Uterus (tissue), 4 donors: ENCODE results near the gene EYA4. TPM values are rescaled to one million over a fixed set of nuclear protein-coding genes. Genes with fewer than 3 reads are reported as not detected.

Experiments used
- DNase-seq, 2 donors: peaks; one replicate each; pipeline ENCODE4 v3.0.0-alpha.2; 2019 to 2020
- H3K27ac ChIP-seq, 2 donors: fragments of 200-600 bp; sonication (generic); 1 replicate in 1 of 2; 2 replicates in 1 of 2; pipeline ENCODE4 v1.5.1; 2016 to 2018
- H3K27me3 ChIP-seq, 2 donors: fragments of 200-600 bp; sonication (generic); one replicate each; pipeline ENCODE4 v1.5.1; 2018 to 2019; ENCODE audit warnings: control low read depth in 1 of 2
- H3K36me3 ChIP-seq, 2 donors: fragments of 200-600 bp; sonication (generic); one replicate each; pipeline ENCODE4 v1.5.1; 2019; ENCODE audit warnings: control low read depth in 1 of 2
- H3K4me1 ChIP-seq, 2 donors: fragments of 200-600 bp; sonication (generic); one replicate each; pipeline ENCODE4 v1.5.1; 2018 to 2019; ENCODE audit warnings: control low read depth in 1 of 2
- H3K4me3 ChIP-seq, 2 donors: fragments of 200-600 bp; sonication (generic); 1 replicate in 1 of 2; 2 replicates in 1 of 2; pipeline ENCODE4 v1.5.1; 2018 to 2019; ENCODE audit warnings: mild to moderate bottlenecking in 1 of 2
- H3K9me3 ChIP-seq, 2 donors: fragments of 200-600 bp; sonication (generic); one replicate each; pipeline ENCODE4 v1.5.1; 2019; ENCODE audit warnings: control low read depth in 1 of 2
- POLR2A ChIP-seq, 2 donors: fragments of 450-650 bp; IDR thresholded peaks; one replicate each; pipeline ENCODE4 v1.6.1; 2016; ENCODE audit warnings: antibody characterized with exemption in 2 of 2, mild to moderate bottlenecking in 1 of 2, moderate library complexity in 1 of 2
- intact Hi-C: fragments of 100-400 bp; cut with DNase I; formaldehyde crosslinking; loops from one replicate; pipeline ENCODE4 v1.15.1; 2023; ENCODE audit warnings: low total_unique reads
- total RNA-seq, 4 donors: library from RNA; depleted of rRNA in 3 of 4; stranded (reverse); fragments of >200 nt in 3 of 4; gene quantifications; one replicate each; pipeline versions ENCODE4 v1.1.0 to v1.2.4, GENCODE V29; 2014 to 2023
- TF ChIP-seq, protein P1 (sequence below), 4 experiments: fragments of 200-600 bp in 2 of 4; fragments of 450-650 bp in 2 of 4; sonication (generic) in 2 of 4; IDR thresholded peaks; one replicate each; pipeline ENCODE4 v1.5.1; 2016 to 2019; ENCODE audit warnings: antibody characterized with exemption in 4 of 4, mild to moderate bottlenecking in 2 of 4, moderate library complexity in 1 of 4
- donor health status: DM: yes; HTN: yes; CAD: no.

EYA4 gene
- total RNA-seq, 4 donors from 2014 or later: 2.0 to 8.8 (median 8.4) TPM; not detected in 1

DNA sequence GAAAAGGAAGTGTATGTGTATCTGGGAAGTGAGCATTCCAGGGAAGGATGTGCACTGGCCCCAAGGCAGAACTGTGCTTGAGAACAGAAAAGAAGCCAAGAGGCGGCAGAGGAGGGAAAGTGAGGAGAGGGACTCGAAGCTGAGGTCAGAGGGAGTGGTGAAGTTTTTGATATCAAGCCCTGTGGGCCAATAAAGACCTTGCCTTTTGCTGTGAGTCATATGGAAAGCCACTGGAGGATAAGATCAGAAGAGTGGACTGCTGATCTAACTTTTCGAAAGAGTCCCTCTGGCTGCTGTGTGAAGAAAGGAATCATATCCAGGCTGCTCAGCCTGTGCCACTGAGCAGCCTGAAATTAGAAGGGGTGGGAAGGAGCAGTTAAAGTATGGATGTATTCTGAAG, 99.4 kb downstream of the EYA4 start:
- no peaks in the 10 kb centered on the region for H3K9me3 ChIP-seq
- intact Hi-C loops: no loop called here
- H3K27me3 ChIP-seq: peaks cover 0 to 4% of the 10 kb centered on the region in 2 donors
- no peaks in the 10 kb centered on the region for H3K36me3 ChIP-seq
- TF ChIP-seq, protein P1, sequence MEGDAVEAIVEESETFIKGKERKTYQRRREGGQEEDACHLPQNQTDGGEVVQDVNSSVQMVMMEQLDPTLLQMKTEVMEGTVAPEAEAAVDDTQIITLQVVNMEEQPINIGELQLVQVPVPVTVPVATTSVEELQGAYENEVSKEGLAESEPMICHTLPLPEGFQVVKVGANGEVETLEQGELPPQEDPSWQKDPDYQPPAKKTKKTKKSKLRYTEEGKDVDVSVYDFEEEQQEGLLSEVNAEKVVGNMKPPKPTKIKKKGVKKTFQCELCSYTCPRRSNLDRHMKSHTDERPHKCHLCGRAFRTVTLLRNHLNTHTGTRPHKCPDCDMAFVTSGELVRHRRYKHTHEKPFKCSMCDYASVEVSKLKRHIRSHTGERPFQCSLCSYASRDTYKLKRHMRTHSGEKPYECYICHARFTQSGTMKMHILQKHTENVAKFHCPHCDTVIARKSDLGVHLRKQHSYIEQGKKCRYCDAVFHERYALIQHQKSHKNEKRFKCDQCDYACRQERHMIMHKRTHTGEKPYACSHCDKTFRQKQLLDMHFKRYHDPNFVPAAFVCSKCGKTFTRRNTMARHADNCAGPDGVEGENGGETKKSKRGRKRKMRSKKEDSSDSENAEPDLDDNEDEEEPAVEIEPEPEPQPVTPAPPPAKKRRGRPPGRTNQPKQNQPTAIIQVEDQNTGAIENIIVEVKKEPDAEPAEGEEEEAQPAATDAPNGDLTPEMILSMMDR (IDR thresholded peaks at IDR 0.05): no peak
- TF ChIP-seq POLR2A (IDR thresholded peaks at IDR 0.05): no peak
- H3K27ac ChIP-seq: no peak overlapping the region
- no peak overlapping the region for H3K4me3 ChIP-seq
- DNase-seq: no peak
- no peaks in the 10 kb centered on the region for H3K4me1 ChIP-seq

DNA sequence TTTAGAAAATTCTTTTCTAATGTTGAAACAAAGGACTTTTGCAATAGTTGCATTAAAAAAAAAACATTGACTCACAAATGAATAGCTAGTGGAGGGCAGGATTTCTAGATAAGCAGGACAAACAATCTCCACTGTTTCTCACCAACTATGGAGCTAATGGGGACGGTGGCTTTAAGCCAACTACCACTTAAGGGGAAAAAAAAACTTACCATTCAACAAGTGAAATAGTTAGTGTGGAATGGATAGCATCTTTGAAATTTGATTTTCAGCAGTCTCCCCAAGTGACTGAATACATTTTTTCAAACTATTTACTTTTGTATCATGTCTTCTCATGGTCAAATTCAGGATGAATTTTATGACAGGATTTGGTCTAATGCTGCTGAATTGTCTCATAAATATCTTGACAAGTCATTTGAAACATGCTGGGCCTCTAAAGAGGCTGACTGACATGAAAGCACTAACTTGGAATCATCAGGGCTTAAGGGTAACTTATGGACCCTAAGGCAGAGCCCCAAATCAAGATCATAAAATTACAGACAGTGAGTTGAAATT, 100.5 kb downstream of the EYA4 start:
- TF ChIP-seq, protein P1 (IDR thresholded peaks at IDR 0.05): no peak
- TF ChIP-seq POLR2A (IDR thresholded peaks at IDR 0.05): no peak
- peaks cover 0 to 4% of the 10 kb centered on the region in 2 donors for H3K27me3 ChIP-seq
- H3K9me3 ChIP-seq: no peaks in the 10 kb centered on the region
- no peaks in the 10 kb centered on the region for H3K4me1 ChIP-seq
- intact Hi-C loops: no loop called here
- no peak for DNase-seq
- H3K27ac ChIP-seq: no peak overlapping the region
- H3K36me3 ChIP-seq: no peaks in the 10 kb centered on the region
- H3K4me3 ChIP-seq: no peak overlapping the region

DNA sequence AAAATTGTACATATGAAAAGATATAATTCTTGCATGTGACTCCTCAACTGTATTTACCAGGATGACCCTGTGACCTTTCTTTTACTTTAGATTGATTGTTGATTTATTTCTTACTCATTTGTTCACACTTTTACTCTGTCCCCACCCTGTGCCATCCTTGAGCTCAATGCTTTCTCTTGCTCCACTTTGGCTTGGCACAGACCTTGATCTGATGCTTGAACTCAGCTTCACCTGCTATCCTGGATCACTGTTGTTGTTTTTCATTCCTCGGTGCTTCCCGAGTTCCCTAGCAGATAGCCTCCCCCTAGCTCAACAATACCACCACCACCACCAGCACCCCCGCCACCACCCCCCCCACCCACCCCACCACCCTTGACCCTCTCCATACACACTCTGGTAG, 102.1 kb downstream of the EYA4 start:
- H3K27ac ChIP-seq: no peak overlapping the region
- H3K4me1 ChIP-seq: no peaks in the 10 kb centered on the region
- H3K27me3 ChIP-seq: peaks cover 0 to 4% of the 10 kb centered on the region in 2 donors
- DNase-seq: no peak
- H3K4me3 ChIP-seq: no peak overlapping the region
- no peaks in the 10 kb centered on the region for H3K36me3 ChIP-seq
- no peaks in the 10 kb centered on the region for H3K9me3 ChIP-seq
- TF ChIP-seq, protein P1 (IDR thresholded peaks at IDR 0.05): no peak
- TF ChIP-seq POLR2A (IDR thresholded peaks at IDR 0.05): no peak
- intact Hi-C loops: no loop called here

DNA sequence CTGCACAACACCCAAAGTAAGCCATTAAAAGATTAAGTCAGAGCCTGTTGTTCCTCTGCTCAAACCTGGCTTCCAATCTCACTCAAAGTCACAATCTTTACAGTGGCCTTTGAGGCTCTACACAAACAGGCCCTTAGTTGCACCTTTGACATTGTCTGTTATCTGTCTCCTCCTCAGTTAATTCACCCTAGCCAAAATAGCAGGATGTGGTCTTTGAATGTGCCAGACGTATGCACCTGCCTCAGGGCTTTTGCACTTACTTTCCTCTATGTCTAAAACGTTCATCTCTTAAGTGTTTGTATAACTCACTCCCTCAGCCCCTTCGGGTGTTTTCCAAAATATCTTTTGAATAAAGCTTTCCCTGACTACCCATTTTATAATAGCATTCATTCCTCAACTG, 107.7 kb downstream of the EYA4 start:
- Histone ChIP-seq H3K27me3 (peaks cover 0 to under 1% of the 10 kb centered on the region in 2 donors), H3K4me1 (no peaks in the 10 kb centered on the region), H3K27ac (no peak overlapping the region), H3K4me3 (no peak overlapping the region), H3K9me3 (no peaks in the 10 kb centered on the region), H3K36me3 (no peaks in the 10 kb centered on the region)
- intact Hi-C loops: no loop called here
- TF ChIP-seq, protein P1 (IDR thresholded peaks at IDR 0.05): no peak
- no peak for TF ChIP-seq POLR2A (IDR thresholded peaks at IDR 0.05)
- no peak for DNase-seq

DNA sequence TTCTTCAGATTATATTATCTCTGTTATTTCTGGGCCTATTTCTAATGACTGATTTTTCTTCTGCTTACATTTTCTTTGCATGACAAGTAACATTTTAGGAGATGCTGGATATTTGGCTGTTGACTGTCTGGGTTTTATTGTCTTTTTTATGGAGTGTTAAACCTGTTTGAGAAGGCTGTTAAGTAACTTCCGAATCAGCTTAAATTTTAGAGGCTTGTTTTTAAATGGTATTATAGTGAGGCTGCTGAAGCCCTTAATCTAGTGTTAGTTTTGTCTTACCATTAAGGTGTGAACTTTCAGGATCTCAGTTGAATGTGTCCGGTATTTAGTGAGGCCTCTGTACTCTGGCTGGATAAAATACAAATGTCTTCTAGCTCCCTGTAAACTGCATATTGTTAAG, 109.8 kb downstream of the EYA4 start:
- Histone ChIP-seq H3K27ac (no peak overlapping the region), H3K36me3 (no peaks in the 10 kb centered on the region), H3K9me3 (no peaks in the 10 kb centered on the region), H3K4me1 (no peaks in the 10 kb centered on the region), H3K27me3 (no peaks in the 10 kb centered on the region), H3K4me3 (no peak overlapping the region)
- no peak for TF ChIP-seq POLR2A (IDR thresholded peaks at IDR 0.05)
- TF ChIP-seq, protein P1 (IDR thresholded peaks at IDR 0.05): no peak
- intact Hi-C loops: no loop called here
- DNase-seq: no peak
